K562 (cell line): ENCODE measurements around the gene CYP26A1. TPM values are rescaled to one million over a fixed set of nuclear protein-coding genes. Genes with fewer than 3 reads are reported as not detected.

Experiments
- CBFA2T2 ChIP-seq: fragments of 450-650 bp; conservative IDR thresholded peaks from 2 replicates; pipeline ENCODE4 v1.6.1; 2017; ENCODE audit warnings: mild to moderate bottlenecking
- RBM14 ChIP-seq: fragments of 200-400 bp; formaldehyde crosslinking; IDR thresholded peaks from 2 replicates; pipeline ENCODE4 v1.6.1; 2018; ENCODE audit warnings: low read depth, mild to moderate bottlenecking, low read length, moderate library complexity, borderline replicate concordance; ENCODE audit not compliant: insufficient read depth
- SMAD2 ChIP-seq: fragments of 150-350 bp; IDR thresholded peaks from 2 replicates; pipeline ENCODE4 v1.6.1; 2014; ENCODE audit warnings: low read depth, mild to moderate bottlenecking, low read length
- ZBTB8A ChIP-seq: fragments of 450-650 bp; IDR thresholded peaks from 2 replicates; pipeline ENCODE4 v1.6.1; 2018; ENCODE audit warnings: mild to moderate bottlenecking, moderate library complexity; ENCODE audit not compliant: partially characterized antibody
- ZNF311 ChIP-seq: fragments of 250-450 bp; sonication (Bioruptor Pico); IDR thresholded peaks from 2 replicates; pipeline ENCODE4 v1.4.0; 2020; ENCODE audit warnings: mild to moderate bottlenecking, moderate library complexity
- ZNF347 ChIP-seq: fragments of 450-650 bp; formaldehyde crosslinking; IDR thresholded peaks from 2 replicates; pipeline ENCODE4 v1.4.0; 2020; ENCODE audit warnings: low read depth, mild to moderate bottlenecking, moderate library complexity
- polyA plus RNA-seq, 8 experiments: library from polyadenylated mRNA; depleted of rRNA in 4 of 8; stranded (reverse) in 5 of 8; unstranded in 3 of 8; fragments of >200 nt; fragmentation: Nextera tagmentation in 2 of 8; fragmentation: Illumina TruSeq in 1 of 8; extraction: Ambion mirVana in 2 of 8; extraction: Trizol in 1 of 8; gene quantifications; 2 replicates each; pipeline versions ENCODE4 v1.2.1 to v1.2.3, GENCODE V29; 2011 to 2014; ENCODE audit warnings: inconsistent platforms in 1 of 8, missing spikeins in 1 of 8
- total RNA-seq, 7 experiments: library from RNA; depleted of rRNA in 6 of 7; stranded (reverse); fragments of >200 nt in 6 of 7; fragmentation: Illumina TruSeq in 2 of 7; extraction: Trizol in 2 of 7; gene quantifications; 2 replicates each; pipeline versions ENCODE4 v1.2.1 to v1.2.3, GENCODE V29; 2011 to 2021; ENCODE audit warnings: low replicate concordance in 1 of 7
- TF ChIP-seq, protein P1 (sequence below): sonication (generic); formaldehyde crosslinking; IDR thresholded peaks from 2 replicates; pipeline ENCODE4 v1.9.0; 2022; ENCODE audit warnings: mild to moderate bottlenecking, missing genetic modification reagents
- TF ChIP-seq, protein P2 (sequence below): sonication (generic); formaldehyde crosslinking; IDR thresholded peaks from 2 replicates; pipeline ENCODE4 v1.8.0; 2022; ENCODE audit warnings: mild to moderate bottlenecking, low read depth, missing genetic modification reagents

The CYP26A1 gene
- total and polyA plus RNA-seq, 9 of the 15 experiments (the other 6 are each of a cell fraction or from before 2014, with no cell fraction given) = 0.11 to 5.1 (median 1.6) TPM

GRCh38 chr10:93081834-93082233, 8.1 kb downstream of the CYP26A1 start (continued):
- TF ChIP-seq ZNF311 = no peak
- TF ChIP-seq RBM14 = no peak
- no peak for TF ChIP-seq CBFA2T2
- TF ChIP-seq ZBTB8A = no peak
- TF ChIP-seq, protein P1, sequence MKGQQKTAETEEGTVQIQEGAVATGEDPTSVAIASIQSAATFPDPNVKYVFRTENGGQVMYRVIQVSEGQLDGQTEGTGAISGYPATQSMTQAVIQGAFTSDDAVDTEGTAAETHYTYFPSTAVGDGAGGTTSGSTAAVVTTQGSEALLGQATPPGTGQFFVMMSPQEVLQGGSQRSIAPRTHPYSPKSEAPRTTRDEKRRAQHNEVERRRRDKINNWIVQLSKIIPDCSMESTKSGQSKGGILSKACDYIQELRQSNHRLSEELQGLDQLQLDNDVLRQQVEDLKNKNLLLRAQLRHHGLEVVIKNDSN = no peak
- TF ChIP-seq SMAD2 = no peak
- no peak for TF ChIP-seq ZNF347 (CRISPR knock-in tag)
- TF ChIP-seq, protein P2, sequence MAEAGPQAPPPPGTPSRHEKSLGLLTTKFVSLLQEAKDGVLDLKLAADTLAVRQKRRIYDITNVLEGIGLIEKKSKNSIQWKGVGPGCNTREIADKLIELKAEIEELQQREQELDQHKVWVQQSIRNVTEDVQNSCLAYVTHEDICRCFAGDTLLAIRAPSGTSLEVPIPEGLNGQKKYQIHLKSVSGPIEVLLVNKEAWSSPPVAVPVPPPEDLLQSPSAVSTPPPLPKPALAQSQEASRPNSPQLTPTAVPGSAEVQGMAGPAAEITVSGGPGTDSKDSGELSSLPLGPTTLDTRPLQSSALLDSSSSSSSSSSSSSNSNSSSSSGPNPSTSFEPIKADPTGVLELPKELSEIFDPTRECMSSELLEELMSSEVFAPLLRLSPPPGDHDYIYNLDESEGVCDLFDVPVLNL (CRISPR knock-in tag) = no peak
- TF ChIP-seq, all 486 proteins: peak for 0
